Tibial nerve (tissue), 4 donors: Measurements from ENCODE around the gene PPP1R16B.

Source experiments
- CTCF ChIP-seq, 5 experiments: fragments of 200-600 bp in 3 of 5; fragments of 450-650 bp in 2 of 5; sonication (generic) in 3 of 5; IDR thresholded peaks; one replicate each; pipeline ENCODE4 v1.5.1; 2016 to 2019; ENCODE audit warnings: antibody characterized with exemption in 5 of 5, mild to moderate bottlenecking in 3 of 5, moderate library complexity in 2 of 5
- EP300 ChIP-seq, 2 donors: sonication (generic); formaldehyde crosslinking; IDR thresholded peaks; one replicate each; pipeline ENCODE4 v1.6.1; 2017; ENCODE audit warnings: antibody characterized with exemption in 2 of 2, mild to moderate bottlenecking in 1 of 2
- POLR2A ChIP-seq, 2 donors: fragments of 450-650 bp; IDR thresholded peaks; one replicate each; pipeline ENCODE4 v1.6.1; 2017; ENCODE audit warnings: antibody characterized with exemption in 2 of 2, mild to moderate bottlenecking in 2 of 2, moderate library complexity in 2 of 2

GRCh38 chr20:38844963-38845362 is 39.5 kb downstream of the PPP1R16B start:
- TF ChIP-seq CTCF (IDR thresholded peaks at IDR 0.05) (no peak), POLR2A (IDR thresholded peaks at IDR 0.05) (no peak), EP300 (IDR thresholded peaks at IDR 0.05) (no peak)
